ENCODE measurements around the gene PCDHGA1. TPM values are rescaled to one million over a fixed set of nuclear protein-coding genes. Genes with fewer than 3 reads are reported as not detected.
"Not testable (repeated sequence)": the region's sequence is repeated elsewhere in the genome, so short reads cannot be mapped to it uniquely, and the experiment has no call there.

PCDHGA1 gene
- total RNA-seq, 1 donor from 2014 or later: 0.17 TPM

DNA sequence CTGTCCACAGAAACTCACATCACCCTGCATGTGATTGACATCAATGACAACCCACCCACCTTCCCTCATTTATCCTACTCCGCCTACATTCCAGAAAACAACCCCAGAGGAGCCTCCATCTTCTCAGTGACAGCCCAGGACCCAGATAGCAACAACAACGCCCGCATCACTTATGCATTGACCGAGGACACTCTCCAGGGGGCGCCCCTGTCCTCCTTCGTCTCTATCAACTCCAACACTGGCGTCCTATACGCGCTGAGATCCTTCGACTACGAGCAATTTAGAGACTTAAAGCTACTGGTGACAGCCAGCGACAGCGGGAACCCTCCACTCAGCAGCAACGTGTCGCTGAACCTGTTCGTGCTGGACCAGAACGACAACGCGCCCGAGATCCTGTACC is 15.0 kb downstream of the PCDHGA1 start:
- intact Hi-C loops (cut with micrococcal nuclease): no loop called here

DNA sequence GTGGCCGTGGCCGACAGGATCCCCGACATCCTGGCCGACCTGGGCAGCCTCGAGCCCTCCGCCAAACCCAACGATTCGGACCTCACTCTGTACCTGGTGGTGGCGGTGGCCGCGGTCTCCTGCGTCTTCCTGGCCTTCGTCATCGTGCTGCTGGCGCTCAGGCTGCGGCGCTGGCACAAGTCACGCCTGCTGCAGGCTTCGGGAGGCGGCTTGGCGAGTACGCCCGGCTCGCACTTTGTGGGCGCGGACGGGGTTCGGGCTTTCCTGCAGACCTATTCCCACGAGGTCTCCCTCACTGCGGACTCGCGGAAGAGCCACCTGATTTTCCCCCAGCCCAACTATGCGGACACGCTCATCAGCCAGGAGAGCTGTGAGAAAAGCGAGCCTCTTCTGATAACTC is 15.7 kb downstream of the PCDHGA1 start:
- intact Hi-C loops (cut with micrococcal nuclease): not testable (repeated sequence)

DNA sequence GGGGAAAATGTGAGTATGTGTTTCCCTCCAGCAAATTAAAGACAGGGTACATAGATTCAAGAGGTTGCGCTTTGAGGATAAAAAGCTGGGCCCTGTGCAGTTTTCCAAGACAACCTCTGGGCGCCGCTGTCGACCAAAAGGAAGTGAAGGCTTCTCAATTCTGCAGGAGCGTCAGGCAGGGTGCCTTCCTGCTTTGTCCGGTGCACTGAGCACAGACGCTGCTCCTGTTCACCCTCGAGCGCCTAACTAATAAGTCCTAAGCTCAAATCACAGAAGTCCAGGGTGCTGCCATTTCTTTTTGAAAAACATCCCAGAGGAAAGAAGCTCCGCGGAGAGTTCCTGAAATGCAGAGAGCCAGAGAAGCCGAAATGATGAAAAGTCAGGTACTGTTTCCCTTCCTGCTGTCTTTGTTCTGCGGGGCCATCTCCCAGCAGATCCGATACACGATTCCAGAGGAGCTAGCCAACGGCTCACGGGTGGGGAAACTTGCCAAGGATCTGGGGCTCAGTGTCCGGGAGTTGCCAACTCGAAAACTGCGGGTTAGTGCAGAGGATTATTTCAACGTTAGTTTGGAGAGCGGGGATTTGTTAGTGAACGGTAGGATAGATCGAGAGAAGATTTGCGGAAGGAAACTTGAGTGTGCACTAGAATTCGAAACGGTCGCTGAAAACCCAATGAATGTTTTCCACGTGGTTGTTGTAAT is 19.8 kb downstream of the PCDHGA1 start, which contains the start of gene PCDHGB1:
TSS of gene PCDHGB1 (plus strand) at position 183 of the 703 bp plus-strand sequence. CDS start at position 345, 162 bp downstream.
- intact Hi-C loops (cut with micrococcal nuclease): no loop called here

DNA sequence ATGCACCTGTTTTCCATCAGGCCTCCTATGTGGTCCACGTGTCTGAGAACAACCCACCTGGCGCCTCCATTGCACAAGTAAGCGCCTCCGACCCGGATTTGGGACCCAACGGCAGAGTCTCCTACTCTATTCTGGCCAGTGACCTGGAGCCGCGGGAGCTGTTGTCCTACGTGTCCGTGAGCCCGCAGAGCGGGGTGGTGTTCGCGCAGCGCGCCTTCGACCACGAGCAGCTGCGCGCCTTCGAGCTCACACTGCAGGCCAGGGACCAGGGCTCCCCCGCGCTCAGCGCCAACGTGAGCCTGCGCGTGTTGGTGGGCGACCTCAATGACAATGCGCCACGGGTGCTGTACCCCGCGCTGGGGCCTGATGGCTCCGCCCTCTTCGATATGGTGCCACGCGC is 21.3 kb downstream of the PCDHGA1 start:
- intact Hi-C loops (cut with micrococcal nuclease): no loop called here

DNA sequence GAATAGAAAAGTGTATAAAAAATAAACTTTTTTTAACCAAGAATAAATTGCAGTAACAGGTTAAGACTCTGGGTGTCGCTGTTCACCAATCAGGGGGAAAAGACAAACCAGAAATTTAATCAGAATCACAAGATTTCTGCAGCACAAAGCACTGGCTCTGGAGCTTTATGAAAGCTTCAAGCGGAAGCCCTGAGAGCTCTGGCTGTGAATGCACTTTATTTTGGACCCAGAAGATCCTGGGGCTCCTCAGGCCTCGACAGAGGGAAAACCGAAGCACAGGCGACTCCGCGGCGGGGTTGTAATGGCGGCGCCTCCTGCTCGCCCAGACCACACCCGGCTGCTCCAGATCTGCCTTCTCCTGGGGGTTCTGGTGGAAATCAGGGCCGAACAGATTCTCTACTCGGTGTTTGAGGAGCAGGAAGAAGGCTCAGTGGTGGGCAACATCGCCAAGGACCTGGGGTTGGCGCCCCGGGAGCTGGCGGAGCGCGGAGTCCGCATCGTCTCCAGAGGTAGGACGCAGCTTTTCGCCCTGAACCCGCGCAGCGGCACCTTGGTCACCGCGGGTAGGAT is 24.7 kb downstream of the PCDHGA1 start, which contains the start of gene PCDHGA4:
TSS of gene PCDHGA4 (plus strand) at position 122 of the 570 bp plus-strand sequence. CDS start at position 209, 87 bp downstream.
- intact Hi-C loops (cut with micrococcal nuclease): loop anchor here (1.0 to 5.0 kb wide), 2 partner anchors 35 to 67 kb away; partner anchors contain the start of genes PCDHGA11 and TAF7

DNA sequence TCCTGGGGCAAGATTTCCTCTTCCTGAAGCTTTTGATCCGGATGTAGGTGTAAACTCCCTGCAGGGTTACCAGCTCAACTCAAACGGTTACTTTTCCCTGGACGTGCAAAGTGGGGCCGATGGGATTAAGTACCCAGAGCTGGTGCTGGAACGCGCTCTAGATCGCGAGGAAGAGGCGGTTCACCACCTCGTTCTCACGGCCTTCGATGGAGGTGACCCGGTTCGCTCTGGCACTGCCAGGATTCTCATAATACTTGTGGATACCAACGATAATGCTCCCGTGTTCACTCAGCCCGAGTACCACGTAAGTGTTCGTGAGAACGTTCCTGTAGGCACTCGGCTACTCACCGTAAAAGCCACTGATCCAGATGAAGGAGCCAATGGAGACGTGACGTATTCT is 25.3 kb downstream of the PCDHGA1 start:
- intact Hi-C loops (cut with micrococcal nuclease): loop anchor here (5.0 kb wide), 1 partner anchor 67 kb away; the partner anchor contains the start of gene PCDHGA11

DNA sequence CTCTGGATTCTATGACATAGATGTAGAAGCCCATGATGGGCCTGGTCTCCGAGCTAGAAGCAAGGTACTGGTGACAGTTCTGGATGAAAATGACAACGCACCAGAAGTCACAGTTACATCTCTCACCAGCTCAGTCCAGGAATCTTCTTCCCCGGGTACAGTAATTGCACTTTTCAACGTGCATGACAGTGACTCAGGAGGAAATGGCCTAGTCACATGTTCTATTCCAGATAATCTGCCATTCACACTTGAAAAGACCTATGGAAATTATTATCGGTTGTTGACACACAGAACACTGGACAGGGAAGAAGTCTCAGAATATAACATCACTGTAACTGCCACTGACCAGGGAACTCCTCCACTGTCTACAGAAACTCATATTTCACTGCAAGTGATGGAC is 25.8 kb downstream of the PCDHGA1 start:
- intact Hi-C loops (cut with micrococcal nuclease): loop anchor here (5.0 kb wide), 1 partner anchor 66 kb away; the partner anchor contains the start of gene PCDHGA11

DNA sequence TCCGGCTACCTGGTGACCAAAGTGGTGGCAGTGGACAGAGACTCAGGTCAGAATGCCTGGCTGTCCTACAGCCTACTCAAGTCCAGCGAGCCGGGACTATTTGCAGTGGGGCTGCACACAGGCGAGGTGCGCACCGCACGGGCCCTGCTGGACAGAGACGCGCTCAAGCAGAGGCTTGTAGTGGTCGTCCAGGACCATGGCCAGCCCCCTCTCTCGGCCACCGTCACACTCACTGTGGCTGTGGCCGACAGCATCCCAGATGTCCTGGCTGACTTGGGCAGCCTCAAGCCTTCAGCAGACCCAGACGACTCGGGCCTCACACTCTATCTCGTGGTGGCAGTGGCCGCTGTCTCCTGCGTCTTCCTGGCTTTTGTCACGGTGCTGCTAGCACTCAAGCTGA is 26.6 kb downstream of the PCDHGA1 start:
- intact Hi-C loops (cut with micrococcal nuclease): loop anchor here (5.0 kb wide), 1 partner anchor 65 kb away; the partner anchor contains the start of gene PCDHGA11

DNA sequence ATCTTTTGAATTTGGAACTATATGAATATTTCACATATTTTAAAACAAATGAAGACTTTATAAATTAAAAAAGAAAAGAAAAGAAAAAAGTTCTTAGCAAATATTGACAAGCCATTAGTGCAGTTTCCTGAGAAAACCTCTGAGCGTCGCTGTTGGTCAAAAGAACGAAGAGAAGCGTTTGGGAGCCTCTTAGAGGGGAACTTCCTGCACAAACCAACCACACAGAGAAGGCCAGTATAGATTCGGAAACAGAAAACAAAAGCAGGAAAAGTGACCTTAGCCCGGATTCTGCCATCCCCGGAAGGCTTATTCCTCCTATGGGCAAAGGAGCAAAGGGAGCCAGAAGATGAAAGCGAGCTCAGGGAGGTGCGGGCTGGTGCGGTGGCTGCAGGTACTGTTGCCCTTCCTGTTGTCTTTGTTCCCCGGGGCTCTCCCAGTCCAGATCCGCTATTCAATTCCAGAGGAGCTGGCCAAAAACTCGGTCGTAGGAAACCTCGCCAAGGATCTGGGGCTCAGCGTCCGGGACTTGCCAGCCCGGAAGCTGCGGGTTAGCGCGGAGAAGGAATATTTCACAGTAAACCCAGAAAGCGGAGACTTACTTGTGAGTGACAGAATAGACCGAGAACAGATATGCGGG is 29.6 kb downstream of the PCDHGA1 start, which contains the start of gene PCDHGB2:
TSS of gene PCDHGB2 (plus strand) at position 205 of the 637 bp plus-strand sequence. CDS start at position 347, 142 bp downstream.
- intact Hi-C loops (cut with micrococcal nuclease): loop anchor here (1.0 to 10.0 kb wide), 11 partner anchors 37 to 535 kb away; partner anchors contain the start of genes PCDHA11, PCDHA5, PCDHA6 and PCDHB10

DNA sequence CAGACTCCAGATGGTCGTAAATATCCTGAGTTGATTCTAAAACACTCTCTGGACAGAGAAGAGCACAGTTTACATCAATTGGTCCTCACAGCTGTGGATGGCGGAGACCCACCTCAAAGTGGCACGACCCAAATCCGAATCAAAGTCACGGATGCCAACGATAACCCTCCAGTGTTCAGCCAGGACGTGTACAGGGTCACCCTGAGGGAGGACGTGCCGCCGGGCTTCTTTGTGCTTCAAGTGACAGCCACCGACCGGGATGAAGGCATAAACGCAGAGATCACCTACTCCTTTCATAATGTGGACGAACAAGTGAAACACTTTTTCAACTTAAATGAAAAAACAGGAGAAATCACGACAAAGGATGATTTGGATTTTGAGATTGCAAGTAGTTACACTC is 30.4 kb downstream of the PCDHGA1 start:
- intact Hi-C loops (cut with micrococcal nuclease): loop anchor here (5.0 to 10.0 kb wide), 6 partner anchors 37 to 536 kb away; partner anchors contain the start of genes PCDHA11, PCDHA5, PCDHA6 and PCDHB10

DNA sequence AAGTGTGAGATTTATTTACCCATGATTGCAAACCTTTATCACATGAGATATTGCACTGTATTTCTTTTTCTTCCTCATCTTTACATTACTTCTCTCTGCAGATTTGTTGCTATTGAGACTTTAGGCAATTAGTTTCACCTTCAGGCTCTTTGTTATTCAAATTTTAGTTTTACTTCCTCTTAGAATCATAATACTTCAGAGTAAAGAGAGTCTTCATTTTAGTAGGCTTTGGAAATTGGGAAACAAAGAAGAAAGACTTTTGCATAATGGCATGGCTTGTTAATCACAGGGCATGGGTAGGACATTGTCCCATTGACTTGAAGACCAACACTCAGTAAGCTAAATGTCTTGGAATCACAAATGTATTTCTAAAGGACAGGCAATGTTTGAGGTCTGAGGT is 32.4 kb downstream of the PCDHGA1 start:
- intact Hi-C loops (cut with micrococcal nuclease): loop anchor here (5.0 to 10.0 kb wide), 6 partner anchors 35 to 538 kb away; partner anchors contain the start of genes PCDHA11, PCDHA5, PCDHA6 and PCDHB10

DNA sequence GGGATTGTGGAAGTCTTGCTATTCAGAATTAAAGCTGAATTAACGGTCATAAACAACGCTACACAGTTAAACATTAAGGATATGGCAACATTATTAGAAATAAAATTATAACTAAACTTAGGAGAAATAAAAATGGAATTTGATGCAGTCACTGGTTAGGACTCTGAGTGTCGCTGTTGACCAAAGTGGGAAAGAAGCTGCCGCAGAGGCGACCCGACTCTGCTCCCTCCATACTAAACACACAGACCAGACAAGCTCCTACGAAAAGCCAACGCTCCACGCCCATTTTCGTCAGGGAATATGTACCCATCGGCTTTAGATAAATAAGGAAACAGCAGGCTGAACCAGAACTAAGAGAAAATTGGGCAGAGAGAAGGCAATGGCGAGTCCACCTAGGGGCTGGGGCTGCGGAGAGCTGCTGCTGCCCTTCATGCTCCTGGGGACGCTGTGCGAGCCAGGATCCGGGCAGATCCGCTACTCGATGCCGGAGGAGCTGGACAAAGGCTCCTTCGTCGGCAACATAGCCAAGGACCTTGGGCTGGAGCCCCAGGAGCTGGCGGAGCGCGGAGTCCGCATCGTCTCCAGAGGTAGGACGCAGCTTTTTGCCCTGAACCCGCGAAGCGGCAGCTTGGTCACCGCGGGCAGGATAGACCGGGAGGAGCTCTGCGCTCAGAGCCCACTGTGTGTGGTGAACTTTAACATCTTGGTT is 33.8 kb downstream of the PCDHGA1 start, which contains the start of gene PCDHGA5:
TSS of gene PCDHGA5 (plus strand) at position 211 of the 709 bp plus-strand sequence. CDS start at position 380, 169 bp downstream.
- intact Hi-C loops (cut with micrococcal nuclease): loop anchor here (5.0 to 10.0 kb wide), 6 partner anchors 33 to 539 kb away; partner anchors contain the start of genes PCDHA11, PCDHA5, PCDHA6 and PCDHB10

DNA sequence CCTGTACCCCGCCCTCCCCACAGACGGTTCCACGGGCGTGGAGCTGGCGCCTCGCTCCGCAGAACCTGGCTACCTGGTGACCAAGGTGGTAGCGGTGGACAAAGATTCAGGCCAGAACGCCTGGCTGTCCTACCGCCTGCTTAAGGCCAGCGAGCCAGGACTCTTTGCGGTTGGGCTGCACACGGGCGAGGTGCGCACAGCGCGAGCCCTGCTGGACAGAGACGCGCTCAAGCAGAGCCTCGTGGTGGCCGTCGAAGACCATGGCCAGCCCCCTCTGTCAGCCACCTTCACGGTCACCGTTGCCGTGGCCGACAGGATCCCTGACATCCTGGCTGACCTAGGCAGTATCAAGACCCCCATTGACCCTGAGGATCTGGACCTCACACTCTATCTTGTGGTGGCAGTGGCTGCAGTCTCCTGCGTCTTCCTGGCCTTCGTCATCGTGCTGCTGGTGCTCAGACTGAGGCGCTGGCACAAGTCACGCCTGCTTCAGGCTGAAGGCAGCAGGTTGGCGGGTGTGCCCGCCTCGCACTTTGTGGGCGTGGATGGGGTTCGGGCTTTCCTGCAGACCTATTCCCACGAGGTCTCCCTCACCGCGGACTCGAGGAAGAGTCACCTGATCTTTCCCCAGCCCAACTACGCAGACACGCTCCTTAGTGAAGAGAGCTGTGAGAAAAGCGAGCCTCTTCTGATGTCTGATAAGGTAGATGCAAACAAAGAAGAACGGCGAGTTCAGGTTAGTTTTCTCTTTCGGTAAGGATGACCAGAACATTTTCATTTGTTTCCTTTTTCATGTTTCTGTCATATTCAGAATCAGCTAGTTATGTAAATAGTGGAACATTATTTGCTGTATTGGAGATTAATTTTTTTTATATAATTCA is 35.9 kb downstream of the PCDHGA1 start:
- intact Hi-C loops (cut with micrococcal nuclease): loop anchor here (10.0 kb wide), 4 partner anchors 131 to 541 kb away; partner anchors contain the start of genes PCDHA11, PCDHA5, PCDHA6 and PCDHB10

DNA sequence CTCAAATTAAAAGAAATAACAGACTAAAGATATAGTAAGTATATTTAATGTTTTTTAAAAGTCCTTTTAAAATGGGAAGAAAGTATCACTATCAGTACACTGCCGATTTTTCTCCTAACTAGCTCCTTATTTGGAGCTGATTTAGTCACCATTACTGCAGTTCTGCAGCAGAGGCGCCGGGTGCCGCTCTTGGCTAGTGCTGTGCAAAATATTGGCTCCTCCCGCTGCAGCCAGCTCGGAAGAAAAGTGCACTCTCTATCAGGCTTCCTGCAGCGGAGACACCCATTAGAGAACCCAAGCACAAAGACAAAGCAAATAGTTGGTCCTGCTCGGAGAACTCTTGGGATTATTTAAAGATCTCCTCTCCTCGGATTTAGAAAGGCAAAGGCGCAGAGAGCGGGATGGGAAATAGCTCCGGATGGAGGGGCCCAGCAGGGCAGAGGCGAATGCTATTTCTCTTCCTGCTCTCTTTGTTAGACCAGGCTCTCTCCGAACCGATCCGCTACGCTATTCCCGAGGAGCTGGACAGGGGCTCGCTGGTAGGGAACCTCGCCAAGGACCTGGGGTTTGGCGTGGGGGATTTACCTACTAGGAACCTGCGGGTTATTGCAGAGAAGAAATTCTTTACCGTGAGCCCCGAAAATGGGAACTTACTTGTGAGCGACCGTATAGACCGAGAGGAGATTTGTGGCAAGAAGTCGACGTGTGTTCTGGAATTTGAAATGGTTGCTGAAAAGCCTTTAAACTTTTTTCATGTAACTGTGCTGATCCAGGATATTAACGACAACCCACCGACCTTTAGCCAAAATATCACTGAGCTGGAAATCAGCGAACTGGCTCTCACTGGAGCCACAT is 39.9 kb downstream of the PCDHGA1 start, which contains the start of gene PCDHGB3:
TSS of gene PCDHGB3 (plus strand) at position 249 of the 855 bp plus-strand sequence. CDS start at position 402, 153 bp downstream.
- intact Hi-C loops (cut with micrococcal nuclease): loop anchor here (5.0 to 10.0 kb wide), 5 partner anchors 43 to 545 kb away; partner anchors contain the start of genes PCDHA11, PCDHA5, PCDHA6 and PCDHB10

DNA sequence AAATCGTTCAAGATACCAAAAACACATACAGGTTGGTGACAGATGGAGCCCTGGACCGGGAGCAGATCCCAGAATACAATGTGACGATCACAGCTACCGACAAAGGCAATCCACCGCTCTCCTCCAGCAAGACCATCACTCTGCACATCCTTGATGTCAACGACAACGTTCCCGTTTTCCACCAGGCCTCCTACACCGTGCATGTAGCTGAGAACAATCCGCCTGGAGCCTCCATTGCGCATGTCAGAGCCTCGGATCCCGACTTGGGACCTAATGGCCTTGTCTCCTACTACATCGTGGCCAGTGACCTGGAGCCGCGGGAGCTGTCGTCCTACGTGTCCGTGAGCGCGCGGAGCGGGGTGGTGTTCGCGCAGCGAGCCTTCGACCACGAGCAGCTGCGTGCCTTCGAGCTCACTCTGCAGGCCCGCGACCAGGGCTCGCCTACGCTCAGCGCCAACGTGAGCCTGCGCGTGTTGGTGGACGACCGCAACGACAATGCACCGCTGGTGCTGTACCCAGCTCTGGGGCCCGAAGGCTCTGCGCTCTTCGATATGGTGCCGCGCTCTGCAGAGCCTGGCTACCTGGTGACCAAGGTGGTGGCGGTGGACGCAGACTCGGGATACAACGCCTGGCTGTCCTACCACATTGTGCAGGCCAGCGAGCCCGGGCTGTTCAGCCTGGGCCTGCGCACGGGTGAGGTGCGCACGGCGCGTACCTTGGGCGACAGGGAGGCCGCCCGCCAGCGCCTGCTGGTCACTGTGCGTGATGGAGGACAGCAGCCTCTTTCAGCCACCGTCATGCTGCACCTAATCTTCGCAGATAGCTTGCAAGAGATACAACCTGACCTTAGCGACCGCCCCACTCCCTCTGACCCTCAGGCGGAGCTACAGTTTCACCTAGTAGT is 41.5 kb downstream of the PCDHGA1 start:
- intact Hi-C loops (cut with micrococcal nuclease): loop anchor here (5.0 kb wide), 1 partner anchor 45 kb away; no protein-coding TSS in a partner anchor

DNA sequence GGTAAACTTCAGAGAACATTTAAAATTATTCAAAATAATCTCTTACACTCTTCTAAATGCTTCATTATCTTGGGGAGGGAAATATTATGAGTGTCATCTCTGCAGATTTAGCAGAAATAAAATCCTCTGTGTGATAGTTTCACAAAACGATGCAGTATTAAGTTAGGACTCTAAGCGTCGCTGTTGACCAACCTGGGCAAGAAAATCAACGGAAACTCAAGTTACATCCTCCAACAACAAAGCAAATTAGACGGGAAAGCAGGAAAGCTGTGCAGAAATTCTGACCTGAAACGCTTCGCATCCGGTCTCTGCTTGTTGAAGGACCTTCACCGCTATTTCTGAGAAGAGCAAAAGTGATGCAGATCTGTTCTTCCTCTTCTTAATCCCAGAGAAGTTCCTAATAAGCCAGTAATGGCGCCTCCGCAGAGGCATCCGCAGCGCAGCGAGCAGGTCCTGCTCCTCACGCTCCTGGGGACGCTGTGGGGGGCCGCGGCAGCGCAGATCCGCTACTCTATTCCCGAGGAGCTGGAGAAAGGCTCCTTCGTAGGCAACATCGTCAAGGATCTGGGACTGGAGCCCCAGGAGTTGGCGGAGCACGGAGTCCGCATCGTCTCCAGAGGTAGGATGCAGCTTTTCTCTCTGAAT is 43.5 kb downstream of the PCDHGA1 start, which contains the start of gene PCDHGA6:
TSS of gene PCDHGA6 (plus strand) at position 219 of the 645 bp plus-strand sequence. CDS start at position 412, 193 bp downstream.
- intact Hi-C loops (cut with micrococcal nuclease): loop anchor here (5.0 kb wide), 1 partner anchor 46 kb away; no protein-coding TSS in a partner anchor
